HepG2 (cell line): Measurements from ENCODE around the gene ADIPOR2. TPM values are rescaled to one million over a fixed set of nuclear protein-coding genes. Genes with fewer than 3 reads are reported as not detected.

ENCODE experiments used
- EED ChIP-seq: sonication (generic); formaldehyde crosslinking; IDR thresholded peaks from 2 replicates; pipeline ENCODE4 v1.5.0; 2020; ENCODE audit warnings: mild to moderate bottlenecking, missing genetic modification reagents
- GATAD2A ChIP-seq: IDR thresholded peaks from 2 replicates; pipeline ENCODE4 v1.6.1; 2016
- MZF1 ChIP-seq: sonication (generic); formaldehyde crosslinking; IDR thresholded peaks from 2 replicates; pipeline ENCODE4 v1.8.1; 2023; ENCODE audit warnings: mild to moderate bottlenecking, missing genetic modification reagents, borderline replicate concordance
- RFXAP ChIP-seq: sonication (generic); formaldehyde crosslinking; IDR thresholded peaks from 2 replicates; pipeline ENCODE4 v1.4.0; 2020; ENCODE audit warnings: missing genetic modification reagents, borderline replicate concordance
- SOX13 ChIP-seq, 3 experiments: fragments of 450-650 bp in 1 of 3; sonication (generic) in 1 of 3; formaldehyde crosslinking in 1 of 3; IDR thresholded peaks in 2 of 3; conservative IDR thresholded peaks in 1 of 3; 2 replicates each; pipeline versions ENCODE4 v1.5.0 to v1.6.1; 2016 to 2020; ENCODE audit warnings: antibody characterized with exemption in 1 of 3, mild to moderate bottlenecking in 1 of 3, missing compliant biosample characterization in 1 of 3, missing genetic modification reagents in 1 of 3, moderate library complexity in 1 of 3
- WIZ ChIP-seq: sonication (generic); formaldehyde crosslinking; IDR thresholded peaks from 2 replicates; pipeline ENCODE4 v1.5.1; 2020; ENCODE audit warnings: mild to moderate bottlenecking, missing genetic modification reagents
- XRCC5 ChIP-seq: fragments of 200-400 bp; formaldehyde crosslinking; optimal IDR thresholded peaks from 2 replicates; pipeline ENCODE3; 2017; ENCODE audit warnings: mild to moderate bottlenecking, low read length
- ZNF180 ChIP-seq: sonication (generic); formaldehyde crosslinking; IDR thresholded peaks from 2 replicates; pipeline ENCODE4 v1.4.0; 2020; ENCODE audit warnings: low read depth, missing genetic modification reagents, borderline replicate concordance
- polyA plus RNA-seq, 8 experiments: library from polyadenylated mRNA; depleted of rRNA in 3 of 8; stranded (reverse) in 7 of 8; unstranded in 1 of 8; fragments of >200 nt; fragmentation: Illumina TruSeq in 4 of 8; extraction: Trizol in 4 of 8; gene quantifications; 2 replicates each; pipeline versions ENCODE4 v1.2.1 to v1.2.3, GENCODE V29; 2011 to 2016; ENCODE audit warnings: low read depth in 4 of 8, missing spikeins in 1 of 8, mixed read lengths in 1 of 8; ENCODE audit not compliant: insufficient read depth in 1 of 8
- total RNA-seq, 5 experiments: library from RNA; depleted of rRNA; stranded (reverse); fragments of >200 nt; fragmentation: Illumina TruSeq; extraction: Trizol; gene quantifications; 2 replicates each; pipeline ENCODE4 v1.2.3, GENCODE V29; 2016; ENCODE audit warnings: low read depth in 1 of 5
- TF ChIP-seq, protein P1 (sequence below): sonication (generic); formaldehyde crosslinking; IDR thresholded peaks from 2 replicates; pipeline ENCODE4 v1.5.0; 2020; ENCODE audit warnings: mild to moderate bottlenecking, missing genetic modification reagents, borderline replicate concordance
- TF ChIP-seq, protein P2 (sequence below): IDR thresholded peaks from 2 replicates; pipeline ENCODE4 v1.6.1; 2012; ENCODE audit warnings: inconsistent platforms
- TF ChIP-seq, protein P3 (sequence below): sonication (generic); formaldehyde crosslinking; IDR thresholded peaks from 2 replicates; pipeline ENCODE4 v1.4.0; 2020; ENCODE audit warnings: missing genetic modification reagents
- TF ChIP-seq, protein P4 (sequence below): sonication (generic); formaldehyde crosslinking; IDR thresholded peaks from 2 replicates; pipeline ENCODE4 v1.4.0; 2020; ENCODE audit warnings: mild to moderate bottlenecking, missing genetic modification reagents
- TF ChIP-seq, protein P5 (sequence below): sonication (generic); formaldehyde crosslinking; IDR thresholded peaks from 2 replicates; pipeline ENCODE4 v1.4.0; 2020; ENCODE audit warnings: mild to moderate bottlenecking, missing genetic modification reagents
- TF ChIP-seq, protein P6 (sequence below), 2 experiments: IDR thresholded peaks; 2 replicates each; pipeline ENCODE4 v1.6.1; 2011 to 2012; ENCODE audit warnings: low read length in 2 of 2, borderline replicate concordance in 1 of 2, low read depth in 1 of 2, mild to moderate bottlenecking in 1 of 2, moderate library complexity in 1 of 2

Gene ADIPOR2
- total and polyA plus RNA-seq, 2 of the 13 experiments (the other 11 are each of a cell fraction or from before 2014, with no cell fraction given) = 35.2 to 52.2 TPM

DNA sequence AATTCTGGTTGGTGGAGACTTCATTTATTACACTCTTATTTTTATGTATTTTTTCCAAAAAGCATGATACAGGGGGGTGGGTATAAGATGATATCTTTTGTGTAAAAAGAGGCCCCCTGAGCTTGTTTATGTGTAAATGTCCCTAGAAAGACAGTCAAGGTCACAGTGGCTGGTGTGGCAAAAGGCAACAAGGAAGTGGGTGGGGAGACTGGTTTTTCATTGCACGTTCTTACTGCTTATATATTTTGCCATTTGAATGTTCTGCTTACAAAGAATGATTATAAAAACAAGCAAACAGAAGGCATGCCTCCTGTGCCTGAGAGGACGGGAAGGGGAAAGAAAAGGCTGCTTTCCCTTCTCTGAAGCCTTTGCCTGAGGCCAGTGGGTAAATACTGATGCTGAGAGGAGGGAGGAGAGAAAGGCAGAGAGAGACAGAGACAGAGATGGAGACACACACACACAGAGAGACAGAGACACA lies 24.1 kb upstream of the ADIPOR2 start (continued):
- TF ChIP-seq, protein P1, sequence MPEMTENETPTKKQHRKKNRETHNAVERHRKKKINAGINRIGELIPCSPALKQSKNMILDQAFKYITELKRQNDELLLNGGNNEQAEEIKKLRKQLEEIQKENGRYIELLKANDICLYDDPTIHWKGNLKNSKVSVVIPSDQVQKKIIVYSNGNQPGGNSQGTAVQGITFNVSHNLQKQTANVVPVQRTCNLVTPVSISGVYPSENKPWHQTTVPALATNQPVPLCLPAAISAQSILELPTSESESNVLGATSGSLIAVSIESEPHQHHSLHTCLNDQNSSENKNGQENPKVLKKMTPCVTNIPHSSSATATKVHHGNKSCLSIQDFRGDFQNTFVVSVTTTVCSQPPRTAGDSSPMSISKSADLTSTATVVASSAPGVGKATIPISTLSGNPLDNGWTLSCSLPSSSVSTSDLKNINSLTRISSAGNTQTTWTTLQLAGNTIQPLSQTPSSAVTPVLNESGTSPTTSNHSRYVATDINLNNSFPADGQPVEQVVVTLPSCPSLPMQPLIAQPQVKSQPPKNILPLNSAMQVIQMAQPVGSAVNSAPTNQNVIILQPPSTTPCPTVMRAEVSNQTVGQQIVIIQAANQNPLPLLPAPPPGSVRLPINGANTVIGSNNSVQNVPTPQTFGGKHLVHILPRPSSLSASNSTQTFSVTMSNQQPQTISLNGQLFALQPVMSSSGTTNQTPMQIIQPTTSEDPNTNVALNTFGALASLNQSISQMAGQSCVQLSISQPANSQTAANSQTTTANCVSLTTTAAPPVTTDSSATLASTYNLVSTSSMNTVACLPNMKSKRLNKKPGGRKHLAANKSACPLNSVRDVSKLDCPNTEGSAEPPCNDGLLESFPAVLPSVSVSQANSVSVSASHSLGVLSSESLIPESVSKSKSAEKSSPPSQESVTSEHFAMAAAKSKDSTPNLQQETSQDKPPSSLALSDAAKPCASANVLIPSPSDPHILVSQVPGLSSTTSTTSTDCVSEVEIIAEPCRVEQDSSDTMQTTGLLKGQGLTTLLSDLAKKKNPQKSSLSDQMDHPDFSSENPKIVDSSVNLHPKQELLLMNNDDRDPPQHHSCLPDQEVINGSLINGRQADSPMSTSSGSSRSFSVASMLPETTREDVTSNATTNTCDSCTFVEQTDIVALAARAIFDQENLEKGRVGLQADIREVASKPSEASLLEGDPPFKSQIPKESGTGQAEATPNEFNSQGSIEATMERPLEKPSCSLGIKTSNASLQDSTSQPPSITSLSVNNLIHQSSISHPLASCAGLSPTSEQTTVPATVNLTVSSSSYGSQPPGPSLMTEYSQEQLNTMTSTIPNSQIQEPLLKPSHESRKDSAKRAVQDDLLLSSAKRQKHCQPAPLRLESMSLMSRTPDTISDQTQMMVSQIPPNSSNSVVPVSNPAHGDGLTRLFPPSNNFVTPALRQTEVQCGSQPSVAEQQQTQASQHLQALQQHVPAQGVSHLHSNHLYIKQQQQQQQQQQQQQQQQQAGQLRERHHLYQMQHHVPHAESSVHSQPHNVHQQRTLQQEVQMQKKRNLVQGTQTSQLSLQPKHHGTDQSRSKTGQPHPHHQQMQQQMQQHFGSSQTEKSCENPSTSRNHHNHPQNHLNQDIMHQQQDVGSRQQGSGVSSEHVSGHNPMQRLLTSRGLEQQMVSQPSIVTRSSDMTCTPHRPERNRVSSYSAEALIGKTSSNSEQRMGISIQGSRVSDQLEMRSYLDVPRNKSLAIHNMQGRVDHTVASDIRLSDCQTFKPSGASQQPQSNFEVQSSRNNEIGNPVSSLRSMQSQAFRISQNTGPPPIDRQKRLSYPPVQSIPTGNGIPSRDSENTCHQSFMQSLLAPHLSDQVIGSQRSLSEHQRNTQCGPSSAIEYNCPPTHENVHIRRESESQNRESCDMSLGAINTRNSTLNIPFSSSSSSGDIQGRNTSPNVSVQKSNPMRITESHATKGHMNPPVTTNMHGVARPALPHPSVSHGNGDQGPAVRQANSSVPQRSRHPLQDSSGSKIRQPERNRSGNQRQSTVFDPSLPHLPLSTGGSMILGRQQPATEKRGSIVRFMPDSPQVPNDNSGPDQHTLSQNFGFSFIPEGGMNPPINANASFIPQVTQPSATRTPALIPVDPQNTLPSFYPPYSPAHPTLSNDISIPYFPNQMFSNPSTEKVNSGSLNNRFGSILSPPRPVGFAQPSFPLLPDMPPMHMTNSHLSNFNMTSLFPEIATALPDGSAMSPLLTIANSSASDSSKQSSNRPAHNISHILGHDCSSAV = no peak
- TF ChIP-seq RFXAP = no peak
- TF ChIP-seq, protein P2, sequence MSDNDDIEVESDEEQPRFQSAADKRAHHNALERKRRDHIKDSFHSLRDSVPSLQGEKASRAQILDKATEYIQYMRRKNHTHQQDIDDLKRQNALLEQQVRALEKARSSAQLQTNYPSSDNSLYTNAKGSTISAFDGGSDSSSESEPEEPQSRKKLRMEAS = no peak
- peak; percentile 63 for TF ChIP-seq GATAD2A (CRISPR knock-in tag)
- TF ChIP-seq SOX13 (IDR thresholded peaks at IDR 0.05) = 0 out of 2 replicates have a peak, but pooled peaks have one; percentile 17
- peak in 1 of 2 experiments; percentile 57; a peak in 1 of 4 replicates for TF ChIP-seq SOX13 (CRISPR knock-in tag; conservative IDR thresholded peaks at IDR 0.05 in 1 of 2, IDR thresholded peaks at IDR 0.05 in 1 of 2)
- TF ChIP-seq, protein P3, sequence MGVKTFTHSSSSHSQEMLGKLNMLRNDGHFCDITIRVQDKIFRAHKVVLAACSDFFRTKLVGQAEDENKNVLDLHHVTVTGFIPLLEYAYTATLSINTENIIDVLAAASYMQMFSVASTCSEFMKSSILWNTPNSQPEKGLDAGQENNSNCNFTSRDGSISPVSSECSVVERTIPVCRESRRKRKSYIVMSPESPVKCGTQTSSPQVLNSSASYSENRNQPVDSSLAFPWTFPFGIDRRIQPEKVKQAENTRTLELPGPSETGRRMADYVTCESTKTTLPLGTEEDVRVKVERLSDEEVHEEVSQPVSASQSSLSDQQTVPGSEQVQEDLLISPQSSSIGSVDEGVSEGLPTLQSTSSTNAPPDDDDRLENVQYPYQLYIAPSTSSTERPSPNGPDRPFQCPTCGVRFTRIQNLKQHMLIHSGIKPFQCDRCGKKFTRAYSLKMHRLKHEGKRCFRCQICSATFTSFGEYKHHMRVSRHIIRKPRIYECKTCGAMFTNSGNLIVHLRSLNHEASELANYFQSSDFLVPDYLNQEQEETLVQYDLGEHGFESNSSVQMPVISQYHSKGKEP (CRISPR knock-in tag) = no peak
- TF ChIP-seq EED (CRISPR knock-in tag) = no peak
- no peak for TF ChIP-seq ZNF180 (CRISPR knock-in tag)
- TF ChIP-seq WIZ (CRISPR knock-in tag) = no peak
- no peak for TF ChIP-seq MZF1 (CRISPR knock-in tag)
- TF ChIP-seq, protein P4, sequence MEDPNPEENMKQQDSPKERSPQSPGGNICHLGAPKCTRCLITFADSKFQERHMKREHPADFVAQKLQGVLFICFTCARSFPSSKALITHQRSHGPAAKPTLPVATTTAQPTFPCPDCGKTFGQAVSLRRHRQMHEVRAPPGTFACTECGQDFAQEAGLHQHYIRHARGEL = no peak
- TF ChIP-seq, protein P5, sequence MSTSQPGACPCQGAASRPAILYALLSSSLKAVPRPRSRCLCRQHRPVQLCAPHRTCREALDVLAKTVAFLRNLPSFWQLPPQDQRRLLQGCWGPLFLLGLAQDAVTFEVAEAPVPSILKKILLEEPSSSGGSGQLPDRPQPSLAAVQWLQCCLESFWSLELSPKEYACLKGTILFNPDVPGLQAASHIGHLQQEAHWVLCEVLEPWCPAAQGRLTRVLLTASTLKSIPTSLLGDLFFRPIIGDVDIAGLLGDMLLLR (CRISPR knock-in tag) = no peak
- TF ChIP-seq, protein P6, sequence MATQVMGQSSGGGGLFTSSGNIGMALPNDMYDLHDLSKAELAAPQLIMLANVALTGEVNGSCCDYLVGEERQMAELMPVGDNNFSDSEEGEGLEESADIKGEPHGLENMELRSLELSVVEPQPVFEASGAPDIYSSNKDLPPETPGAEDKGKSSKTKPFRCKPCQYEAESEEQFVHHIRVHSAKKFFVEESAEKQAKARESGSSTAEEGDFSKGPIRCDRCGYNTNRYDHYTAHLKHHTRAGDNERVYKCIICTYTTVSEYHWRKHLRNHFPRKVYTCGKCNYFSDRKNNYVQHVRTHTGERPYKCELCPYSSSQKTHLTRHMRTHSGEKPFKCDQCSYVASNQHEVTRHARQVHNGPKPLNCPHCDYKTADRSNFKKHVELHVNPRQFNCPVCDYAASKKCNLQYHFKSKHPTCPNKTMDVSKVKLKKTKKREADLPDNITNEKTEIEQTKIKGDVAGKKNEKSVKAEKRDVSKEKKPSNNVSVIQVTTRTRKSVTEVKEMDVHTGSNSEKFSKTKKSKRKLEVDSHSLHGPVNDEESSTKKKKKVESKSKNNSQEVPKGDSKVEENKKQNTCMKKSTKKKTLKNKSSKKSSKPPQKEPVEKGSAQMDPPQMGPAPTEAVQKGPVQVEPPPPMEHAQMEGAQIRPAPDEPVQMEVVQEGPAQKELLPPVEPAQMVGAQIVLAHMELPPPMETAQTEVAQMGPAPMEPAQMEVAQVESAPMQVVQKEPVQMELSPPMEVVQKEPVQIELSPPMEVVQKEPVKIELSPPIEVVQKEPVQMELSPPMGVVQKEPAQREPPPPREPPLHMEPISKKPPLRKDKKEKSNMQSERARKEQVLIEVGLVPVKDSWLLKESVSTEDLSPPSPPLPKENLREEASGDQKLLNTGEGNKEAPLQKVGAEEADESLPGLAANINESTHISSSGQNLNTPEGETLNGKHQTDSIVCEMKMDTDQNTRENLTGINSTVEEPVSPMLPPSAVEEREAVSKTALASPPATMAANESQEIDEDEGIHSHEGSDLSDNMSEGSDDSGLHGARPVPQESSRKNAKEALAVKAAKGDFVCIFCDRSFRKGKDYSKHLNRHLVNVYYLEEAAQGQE (IDR thresholded peaks at IDR 0.05; ENCODE audit: borderline replicate concordance in 1 of 2, low read depth in 1 of 2, low read length in 2 of 2) = peak in 1 of 2 experiments; percentile 60; a peak in 1 of 4 replicates
- no peak for TF ChIP-seq XRCC5
